ENCODE measurements around the gene MAD1L1.

The MAD1L1 gene

DNA sequence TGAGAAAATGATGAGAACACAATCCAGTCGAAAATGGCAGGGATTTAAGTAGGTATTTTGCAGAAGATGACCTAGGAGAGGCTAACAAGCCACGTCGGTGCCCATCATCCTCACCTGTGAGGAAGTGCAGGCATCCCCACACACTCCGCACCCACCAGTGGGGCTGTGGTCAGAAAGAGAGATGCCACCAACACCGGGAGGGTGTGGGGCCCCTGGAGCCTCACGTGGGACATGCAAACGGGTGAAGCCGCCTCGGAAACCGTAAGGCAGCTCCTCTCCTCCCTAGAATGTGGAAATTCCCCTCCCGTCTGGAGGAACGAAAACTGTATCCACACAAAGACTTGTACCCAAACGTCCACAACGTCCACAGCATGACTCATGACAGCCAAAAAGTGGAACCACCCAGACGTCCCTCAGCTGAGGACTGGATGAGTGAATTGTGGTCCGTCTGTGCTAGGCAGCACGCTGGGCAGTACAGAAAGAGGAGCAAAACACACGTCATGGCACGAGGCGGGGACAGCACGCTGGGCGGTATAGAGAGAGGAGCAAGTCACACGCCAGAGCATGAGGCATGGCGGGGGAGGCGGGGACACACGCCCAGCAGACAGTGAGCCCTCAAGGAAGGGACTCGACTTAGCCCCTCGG lies 316.7 kb downstream of the MAD1L1 start:
- no peak for DNase-seq

GRCh38 chr7:1915326-1915725 lies 317.4 kb downstream of the MAD1L1 start:
- DNase-seq, result no peak

DNA sequence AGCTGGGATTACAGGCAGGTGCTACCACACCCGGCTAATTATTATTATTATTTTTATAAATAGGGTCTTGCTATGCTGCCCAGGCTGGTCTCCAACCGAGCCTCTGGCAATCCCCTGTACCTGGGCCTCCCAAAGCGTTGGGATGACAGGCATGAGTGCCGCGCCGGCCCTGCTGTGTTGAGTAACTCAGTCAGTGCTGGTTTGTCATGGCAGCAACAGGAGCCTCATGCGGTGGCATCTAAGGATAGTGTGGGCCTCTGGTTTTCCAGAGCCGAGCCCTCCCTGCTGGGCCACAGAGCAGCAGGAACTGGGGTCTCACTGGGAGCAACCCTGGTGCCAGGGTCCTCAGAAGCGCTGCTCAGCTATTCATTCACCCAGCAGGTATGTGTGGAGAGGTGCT lies 318.0 kb downstream of the MAD1L1 start:
- DNase-seq, result no peak

DNA sequence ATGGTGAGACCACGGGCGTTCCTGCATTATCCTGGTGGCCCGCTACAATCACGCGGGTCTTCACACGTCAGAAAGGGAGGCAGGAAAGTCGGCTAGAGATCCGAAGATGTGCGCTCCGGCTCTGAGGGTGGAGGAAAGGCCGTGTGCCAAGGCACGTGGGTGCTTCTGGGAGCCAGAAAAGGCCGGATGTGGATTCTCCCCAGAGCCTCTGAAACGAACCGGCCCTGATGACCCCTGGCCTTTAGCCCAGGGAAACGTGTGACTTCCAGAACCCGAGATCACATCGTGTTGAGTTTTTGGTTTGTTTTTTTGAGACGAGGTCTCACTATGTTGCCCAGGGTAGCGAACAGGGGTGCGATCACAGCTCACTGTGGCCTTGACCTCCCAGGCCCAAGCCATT lies 318.4 kb downstream of the MAD1L1 start:
- no peak for DNase-seq

DNA sequence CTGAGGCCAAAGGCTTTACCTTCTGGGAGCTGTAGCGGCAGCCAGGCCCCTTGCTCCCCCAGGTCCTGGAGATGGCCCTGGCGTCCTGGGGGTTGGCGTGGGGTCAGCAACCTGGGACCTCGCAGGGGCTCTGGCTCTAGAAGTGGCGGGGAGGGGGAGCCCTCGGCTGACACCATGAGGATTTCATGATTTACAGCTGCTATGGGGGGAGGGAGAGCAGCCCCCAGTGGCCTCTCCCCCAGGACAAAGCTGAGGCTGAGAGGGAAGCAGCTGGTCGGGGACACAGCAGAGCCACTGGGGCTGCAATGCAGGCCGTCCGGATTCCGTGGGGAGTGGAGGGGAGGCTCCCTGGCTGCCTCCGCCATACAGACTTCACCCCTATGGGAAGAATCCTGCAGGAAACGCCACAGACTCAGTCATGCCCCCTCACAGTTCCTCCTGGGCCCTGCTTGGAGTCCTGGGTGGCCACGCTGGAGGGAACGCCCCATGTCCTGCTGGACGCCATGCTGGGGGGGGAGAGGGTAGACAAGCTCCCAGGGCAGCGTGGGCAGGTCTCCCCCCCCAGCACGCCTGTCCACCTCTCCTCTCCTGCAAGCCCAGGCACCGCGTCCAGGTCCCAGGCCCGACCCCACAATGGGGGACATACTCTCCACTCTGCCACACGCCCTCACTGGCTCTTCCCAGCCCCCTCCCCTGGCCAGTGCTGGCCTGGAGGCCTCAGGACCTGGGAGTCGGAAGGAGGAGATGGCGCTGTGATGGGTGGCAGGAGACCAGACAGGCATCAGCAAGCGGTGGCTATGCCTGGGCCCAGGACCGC lies 319.1 kb downstream of the MAD1L1 start:
- DNase-seq, result no peak

GRCh38 chr7:1912593-1913465 lies 319.9 kb downstream of the MAD1L1 start:
- no peak for DNase-seq

GRCh38 chr7:1911571-1911970 lies 321.2 kb downstream of the MAD1L1 start:
- no peak for DNase-seq

DNA sequence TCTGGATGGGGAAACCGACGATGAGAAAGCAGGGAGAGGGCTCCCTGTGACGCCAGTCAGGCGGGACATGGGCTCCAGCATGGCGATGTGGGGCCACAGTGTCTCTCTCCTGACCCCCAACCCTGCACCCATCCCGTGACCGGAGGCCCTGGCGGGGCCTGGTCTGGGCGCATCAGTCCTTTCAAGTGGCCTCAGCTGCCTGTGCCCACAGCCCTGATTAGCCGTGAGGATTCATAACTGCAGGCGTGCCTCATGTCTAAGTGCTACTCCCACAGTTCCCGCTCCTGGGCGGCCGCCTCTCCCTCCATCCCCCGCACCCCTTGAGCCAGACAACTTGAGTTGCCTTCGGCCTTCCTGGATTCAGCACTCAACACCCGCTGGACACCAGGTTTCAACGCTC lies 321.9 kb downstream of the MAD1L1 start:
- no peak for DNase-seq

DNA sequence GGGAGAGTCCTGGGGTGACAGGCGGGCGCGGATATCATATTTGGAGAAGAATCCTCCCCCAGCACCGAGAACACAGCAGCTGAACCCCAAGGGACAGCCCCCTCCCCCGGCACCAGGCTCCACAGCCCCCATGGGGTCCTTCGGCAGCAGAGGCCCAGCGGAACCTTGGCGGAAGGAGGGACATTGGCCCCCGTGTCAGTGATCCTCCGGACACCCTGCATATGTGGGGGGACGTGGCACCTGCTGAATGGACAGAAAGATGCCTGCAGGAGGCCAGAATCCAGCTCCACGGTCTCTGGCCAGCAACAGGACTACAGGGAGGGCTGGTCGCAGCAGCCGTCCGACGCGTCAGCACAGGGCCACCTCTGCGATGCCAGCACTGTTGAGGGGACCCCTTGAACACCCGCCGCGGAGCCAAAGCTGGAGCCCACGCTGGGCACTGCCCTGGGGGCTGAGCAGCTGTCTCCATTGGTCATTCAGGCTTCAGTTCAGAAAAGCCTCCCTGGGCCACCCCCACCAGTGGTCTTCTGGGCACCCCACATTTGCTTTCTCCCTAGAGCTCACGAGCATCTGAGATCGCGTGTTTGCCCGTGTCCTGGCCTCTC lies 322.6 kb downstream of the MAD1L1 start:
- no peak for DNase-seq

DNA sequence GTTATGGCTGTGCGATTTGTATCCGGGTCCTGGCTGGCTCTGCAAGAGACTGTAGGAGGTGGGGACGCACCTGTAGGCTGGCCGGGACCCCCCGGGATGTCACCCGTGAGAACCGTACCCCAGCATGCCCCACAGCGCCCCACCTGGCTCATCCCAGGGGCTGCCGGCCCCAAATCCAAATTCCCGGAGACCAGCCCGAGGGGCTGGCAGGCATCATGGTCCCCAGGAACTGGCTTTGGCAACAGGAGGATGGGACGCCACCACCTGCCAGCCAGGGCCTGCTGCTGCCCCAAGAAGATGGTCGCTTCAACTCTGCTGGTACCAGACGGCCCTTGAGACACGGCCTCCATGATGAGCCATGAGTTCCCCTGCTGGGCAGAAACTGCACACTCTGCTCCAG lies 323.3 kb downstream of the MAD1L1 start:
- no peak for DNase-seq

DNA sequence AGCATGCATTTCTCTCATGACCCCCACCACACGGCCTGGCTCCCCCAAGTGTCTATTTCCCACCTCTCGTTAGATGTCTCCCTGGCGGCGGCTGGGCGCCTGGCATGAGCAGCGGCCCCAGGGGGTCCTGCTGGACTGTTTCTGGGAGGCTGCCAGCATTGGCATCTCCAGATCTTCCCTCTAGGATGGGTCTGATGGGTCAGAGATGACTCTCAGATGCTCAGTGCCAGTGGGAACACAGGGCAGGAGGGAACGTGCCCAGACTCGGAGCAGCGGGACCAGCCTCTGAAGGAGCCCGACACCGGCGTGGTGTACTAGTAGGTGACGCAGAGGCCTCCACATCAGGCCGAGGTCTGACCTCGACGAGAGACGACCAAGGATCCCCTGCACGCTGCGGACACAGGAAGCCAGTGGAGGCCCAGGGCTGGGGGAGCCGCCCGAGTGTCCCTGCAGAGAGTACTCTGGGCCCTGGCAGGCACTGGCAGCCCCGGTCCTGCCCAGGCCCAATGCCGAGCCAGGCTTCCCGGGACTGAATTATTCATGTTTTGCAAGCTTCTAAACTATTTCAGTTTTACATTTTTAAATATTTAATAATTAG lies 323.8 kb downstream of the MAD1L1 start:
- no peak for DNase-seq

- DNase-seq, result no peak
These were observed 324.9 kb downstream of the MAD1L1 start for GRCh38 chr7:1907751-1908365.

- no peak for DNase-seq
These were observed 325.6 kb downstream of the MAD1L1 start for GRCh38 chr7:1906988-1907745.

DNA sequence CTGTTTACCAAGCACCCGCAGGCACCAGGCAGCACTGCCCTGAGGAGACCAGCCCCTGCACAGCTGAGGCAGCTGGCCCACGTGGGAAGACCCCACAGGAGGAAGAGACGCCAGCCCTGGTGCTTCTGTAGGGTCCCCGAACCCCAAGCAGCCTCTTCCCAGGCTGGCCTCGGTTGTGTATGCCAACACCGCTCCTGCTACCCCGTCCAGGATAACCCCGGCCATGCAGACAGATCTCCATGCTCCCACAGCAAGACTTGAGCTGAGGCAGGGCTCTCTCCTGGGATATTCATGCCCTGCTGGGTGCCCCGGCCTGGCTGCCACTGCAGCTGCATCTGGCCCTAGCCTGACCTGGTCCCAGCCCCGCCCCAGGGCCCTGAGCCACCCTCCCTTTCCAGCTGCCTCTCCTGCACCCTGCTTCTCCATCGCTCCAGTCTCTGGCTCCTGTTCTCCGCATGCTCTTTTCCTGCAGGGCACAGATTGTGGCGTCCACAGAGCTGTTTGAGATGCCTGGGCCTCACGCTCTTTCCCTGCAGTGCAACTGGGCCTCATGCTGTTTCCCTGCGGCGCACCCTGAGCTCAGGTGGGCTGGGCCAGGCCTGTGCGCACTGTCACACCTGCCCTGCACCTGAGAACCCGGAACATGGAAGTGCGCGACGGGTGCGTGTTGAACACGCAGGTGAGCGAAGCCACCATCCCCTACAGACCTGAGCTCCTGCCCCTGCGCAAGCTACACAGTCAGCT lies 326.5 kb downstream of the MAD1L1 start:
- no peak for DNase-seq

DNA sequence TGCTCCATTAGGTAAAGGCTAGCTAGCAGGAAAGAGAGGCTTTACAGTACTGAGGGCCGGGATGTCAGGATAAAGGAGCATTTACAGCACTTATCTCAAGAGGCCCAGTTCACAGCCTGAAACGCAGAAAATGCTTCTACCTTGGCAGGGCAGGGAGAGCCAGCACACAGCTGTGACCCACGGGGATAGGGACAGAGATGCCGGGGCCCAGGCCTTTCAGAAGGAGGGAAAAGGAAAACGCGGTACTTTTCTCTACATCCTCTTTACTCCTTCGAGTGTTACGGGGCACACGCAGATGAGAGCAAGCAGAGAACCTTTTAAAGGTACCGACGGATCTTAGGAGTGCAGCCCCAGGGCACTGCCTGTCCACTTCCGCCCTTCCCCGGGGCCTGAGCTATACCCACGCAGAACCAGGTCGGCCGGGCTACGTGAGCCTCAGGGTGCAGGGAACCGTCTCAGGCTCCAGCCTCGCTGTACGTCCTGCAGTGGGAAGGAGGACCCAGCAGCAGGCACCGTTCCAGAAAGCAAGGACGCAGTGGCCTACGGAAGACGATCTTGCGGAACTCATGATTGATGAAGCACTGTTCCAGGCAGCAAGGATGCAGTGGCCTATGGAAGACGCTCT lies 330.4 kb downstream of the MAD1L1 start:
- no peak for DNase-seq

- DNase-seq, result no peak
These were observed 331.1 kb downstream of the MAD1L1 start for GRCh38 chr7:1901431-1902210.

DNA sequence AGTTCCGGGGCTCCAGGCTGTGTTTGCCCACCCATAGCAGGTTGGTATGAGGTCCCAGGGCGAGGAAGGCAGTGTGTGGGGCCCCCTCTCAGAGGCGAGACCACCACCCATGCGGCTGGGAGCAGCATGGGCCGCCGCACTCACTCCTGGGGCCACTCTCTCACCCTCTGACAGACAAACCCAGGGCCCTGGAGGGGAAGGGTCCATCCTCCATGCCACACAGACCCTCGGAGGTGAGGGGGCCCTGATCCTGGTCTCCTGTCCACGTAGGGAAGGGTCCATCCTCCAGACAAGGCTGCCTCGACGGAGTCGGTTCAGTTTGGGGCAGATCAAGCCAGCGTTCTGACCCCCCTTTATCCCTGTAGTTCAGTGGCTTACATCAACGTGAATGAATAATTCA lies 331.9 kb downstream of the MAD1L1 start:
- no peak for DNase-seq

DNA sequence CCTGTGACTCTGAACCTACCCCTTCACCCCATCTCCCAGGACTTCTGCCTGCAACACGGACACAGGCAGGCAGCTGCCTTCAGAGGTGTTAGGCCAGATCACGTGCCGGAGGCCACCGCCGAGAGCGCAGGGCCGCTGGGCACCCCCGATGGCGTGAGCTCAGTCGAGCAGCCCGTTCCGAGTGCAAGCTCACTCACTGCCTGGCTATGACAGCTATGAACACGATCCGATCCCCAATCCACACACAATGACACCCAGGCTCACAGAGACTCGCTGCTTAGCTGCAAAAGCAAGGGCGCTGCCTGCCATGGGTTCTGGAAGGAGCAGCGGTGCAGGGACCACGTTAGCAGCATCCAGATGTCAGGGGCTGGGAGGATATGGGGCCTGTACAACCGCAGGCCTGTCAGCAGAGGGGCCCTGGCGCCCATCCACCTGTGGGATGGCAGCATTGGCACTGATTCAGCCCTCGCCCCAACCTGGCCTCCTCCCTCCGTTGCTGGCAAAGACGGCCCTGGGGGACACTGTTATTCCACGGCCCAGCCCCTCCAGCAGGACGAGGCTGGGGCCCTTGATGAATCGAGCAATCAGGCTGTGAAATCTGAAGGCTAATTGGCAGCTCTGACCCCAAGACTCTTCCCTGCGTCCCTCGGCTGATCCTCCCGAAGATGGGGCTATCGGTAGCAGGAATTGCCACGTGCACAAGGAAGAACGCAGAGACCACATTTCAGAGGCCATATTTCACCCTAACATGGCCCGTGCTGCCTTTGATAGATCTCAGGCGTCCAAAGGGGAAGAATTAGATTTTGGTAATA lies 332.6 kb downstream of the MAD1L1 start:
- no peak for DNase-seq

GRCh38 chr7:1899196-1899595 lies 333.5 kb downstream of the MAD1L1 start:
- DNase-seq, result no peak

Data from NCI-H1105 treated with DMSO at 0.1 percent for 48 hours (cell line).